Ureter (tissue), 1 donor: ENCODE measurements around the gene SORD. TPM values are rescaled to one million over a fixed set of nuclear protein-coding genes. Genes with fewer than 3 reads are reported as not detected.
"Not testable (repeated sequence)": the region's sequence is repeated elsewhere in the genome, so short reads cannot be mapped to it uniquely, and the experiment has no call there.

ENCODE experiments used
- DNase-seq: peaks from one replicate; pipeline ENCODE4 v3.0.0-alpha.2; 2020; ENCODE audit warnings: low spot score
- total RNA-seq: library from RNA; stranded (reverse); gene quantifications from one replicate; pipeline ENCODE4 v1.2.4, GENCODE V29; 2023
- donor health status: DM: yes; HTN: yes; CAD: no.

Gene SORD
- 43.1 TPM for total RNA-seq

DNA sequence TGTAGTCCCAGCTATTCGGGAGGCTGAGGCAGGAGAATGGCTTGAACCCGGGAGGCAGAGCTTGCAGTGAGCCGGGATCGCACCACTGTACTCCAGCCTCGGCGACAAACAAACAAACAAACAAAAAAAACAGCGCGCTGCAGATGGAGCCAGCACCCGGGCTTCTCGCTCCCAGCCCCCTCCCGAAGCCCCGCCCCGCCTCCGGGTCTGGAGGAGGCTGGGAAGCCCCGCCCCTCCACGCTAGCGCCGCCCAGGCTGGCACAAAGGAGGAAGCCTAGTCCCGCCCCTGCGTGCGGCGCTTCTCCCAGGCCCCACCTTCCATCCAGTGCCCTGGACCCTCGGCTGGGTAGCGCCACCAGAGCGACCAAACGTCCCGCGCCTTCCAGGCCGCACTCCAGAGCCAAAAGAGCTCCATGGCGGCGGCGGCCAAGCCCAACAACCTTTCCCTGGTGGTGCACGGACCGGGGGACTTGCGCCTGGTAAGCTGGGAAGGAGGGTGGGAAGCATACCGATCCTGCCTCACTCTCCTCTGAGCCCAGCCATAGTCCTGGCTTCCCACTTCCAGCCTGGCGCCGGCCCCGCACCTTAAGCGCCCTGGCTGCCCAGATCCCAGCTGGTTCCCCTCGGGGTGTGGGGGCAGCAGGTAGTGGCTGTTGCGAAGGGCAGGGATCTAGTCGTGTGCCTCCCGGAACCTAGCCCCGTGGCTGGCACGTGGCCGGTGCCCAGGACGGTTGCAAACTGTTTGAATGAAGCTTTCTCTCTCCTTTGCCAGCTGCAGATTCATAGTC is at the start of gene SORD:
SORD (plus strand) TSS at position 325 of the 788 bp plus-strand sequence; CDS start at position 414, 89 bp downstream.
- peak; percentile 93 for DNase-seq

DNA sequence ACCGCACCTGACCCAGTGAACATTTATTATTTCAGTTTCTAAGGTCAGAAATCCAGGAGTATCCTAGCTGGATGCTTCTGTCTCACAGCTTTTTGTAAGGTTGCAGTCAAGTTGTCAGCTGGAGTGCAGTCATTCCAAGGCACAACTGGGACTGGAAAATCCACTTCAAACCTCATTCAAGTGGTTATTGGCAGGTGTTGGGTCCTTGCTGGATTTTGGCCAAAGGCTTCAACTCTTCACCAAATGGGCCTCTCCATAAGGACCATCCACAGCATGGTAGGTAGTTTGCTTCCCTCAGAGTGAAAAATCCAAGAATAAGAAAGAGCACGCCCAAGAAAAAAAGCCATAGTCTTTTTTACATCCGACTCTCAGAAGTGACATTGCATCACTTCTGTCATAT is 46.8 kb upstream of the SORD start:
- DNase-seq: not testable (repeated sequence)

DNA sequence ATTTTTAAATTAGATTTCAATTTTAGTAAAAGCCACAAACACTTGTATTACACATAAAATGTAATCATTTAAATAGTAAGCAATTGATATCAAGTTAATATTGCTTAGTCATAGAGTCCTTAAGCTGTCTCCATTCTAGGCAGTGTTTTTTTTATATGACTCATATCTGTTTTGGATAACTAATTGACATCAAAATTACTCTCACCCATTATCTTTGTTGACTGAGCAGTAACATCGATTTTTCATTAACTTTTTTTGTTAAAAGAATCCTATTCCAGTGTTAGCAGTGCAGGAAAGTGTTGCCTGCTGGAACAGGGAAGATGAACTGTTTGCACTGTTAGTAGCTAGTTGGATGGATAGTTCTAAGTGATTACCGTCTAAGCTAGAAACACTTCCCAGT is 45.2 kb upstream of the SORD start:
- DNase-seq: not testable (repeated sequence)

DNA sequence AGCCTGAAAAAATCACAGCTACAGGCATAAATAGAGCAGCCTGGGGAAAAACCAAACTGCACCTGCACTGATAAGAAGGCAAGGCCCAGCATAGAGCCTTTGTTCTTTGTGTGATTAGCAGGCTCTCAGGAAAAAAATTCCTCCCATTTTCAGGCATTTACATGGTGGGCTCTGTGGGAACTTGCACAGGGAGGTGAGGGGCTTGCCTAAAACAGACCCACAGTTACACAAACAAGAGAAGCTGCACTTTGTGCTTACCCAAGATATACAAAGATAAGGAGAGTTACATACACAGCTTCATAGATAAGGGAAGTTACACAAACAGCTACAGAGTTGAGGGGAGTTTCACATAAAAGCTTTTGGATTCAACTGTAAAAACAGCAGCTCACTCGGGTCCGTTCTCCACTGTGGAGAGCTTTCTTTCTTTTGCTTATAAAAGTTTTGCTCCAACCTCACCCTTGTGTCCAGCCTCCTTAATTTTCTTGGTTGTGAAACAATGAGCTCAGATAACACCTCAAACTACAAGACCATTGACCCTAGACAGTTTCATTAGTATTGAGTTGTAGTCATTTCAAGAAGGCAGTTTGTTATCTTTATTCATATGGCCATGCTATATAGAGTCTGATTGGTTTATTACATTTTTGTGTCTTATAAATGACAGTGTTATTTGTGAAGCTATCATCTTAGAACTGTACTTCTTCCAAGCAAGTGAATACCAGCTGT is 43.2 kb upstream of the SORD start:
- DNase-seq: not testable (repeated sequence)

DNA sequence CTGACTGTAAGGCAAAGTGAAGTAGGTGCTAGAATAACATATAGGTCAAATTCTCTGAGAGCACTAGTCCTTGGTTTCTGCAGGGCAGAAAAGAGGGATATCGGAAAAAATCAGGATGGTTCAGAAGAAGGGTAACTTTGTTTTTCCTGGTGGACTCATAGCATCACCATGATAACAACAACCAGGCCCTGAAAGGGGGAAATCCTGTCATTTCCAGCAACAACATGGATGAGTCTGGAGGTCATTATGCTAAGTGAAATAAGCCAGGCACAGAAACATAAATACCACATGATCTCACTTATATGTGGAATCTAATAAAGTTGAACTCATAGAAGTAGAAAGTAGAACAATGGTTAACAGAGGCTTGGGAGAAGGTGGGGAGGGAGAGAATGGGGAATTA is 38.9 kb upstream of the SORD start:
- DNase-seq: not testable (repeated sequence)

DNA sequence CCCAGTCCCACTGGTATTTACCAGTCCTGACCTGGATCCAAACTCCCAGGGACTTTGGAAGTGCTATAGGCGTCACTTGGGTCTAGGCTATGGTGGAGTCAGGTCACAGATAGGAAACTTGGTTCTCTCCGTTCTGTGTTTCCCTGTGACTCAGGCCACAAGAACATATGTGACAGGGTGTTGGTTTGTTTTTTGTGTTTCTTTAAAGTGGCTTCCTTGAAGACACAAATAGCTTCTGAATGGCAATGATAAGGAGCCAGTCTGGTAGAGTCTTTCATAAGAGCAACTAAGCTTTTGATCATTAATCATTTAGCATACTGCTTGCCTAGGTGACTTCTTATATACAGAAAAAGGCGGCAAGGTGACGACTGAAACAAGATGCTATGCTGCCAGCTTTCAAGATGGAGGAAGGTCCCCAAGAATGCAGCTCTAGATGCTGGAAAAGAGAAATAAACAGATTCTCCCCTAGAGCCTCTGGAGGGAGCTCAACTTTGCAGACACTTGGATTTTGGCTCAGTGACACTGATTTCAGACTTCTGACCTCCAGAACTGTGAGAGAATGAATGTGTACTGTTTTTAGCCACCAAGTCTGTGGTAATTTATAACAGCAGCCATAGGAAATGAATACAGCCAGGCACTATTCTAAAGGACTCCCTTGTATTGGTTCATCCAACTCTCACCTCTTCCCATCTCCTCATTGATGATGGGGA is 36.5 kb upstream of the SORD start:
- DNase-seq: not testable (repeated sequence)

DNA sequence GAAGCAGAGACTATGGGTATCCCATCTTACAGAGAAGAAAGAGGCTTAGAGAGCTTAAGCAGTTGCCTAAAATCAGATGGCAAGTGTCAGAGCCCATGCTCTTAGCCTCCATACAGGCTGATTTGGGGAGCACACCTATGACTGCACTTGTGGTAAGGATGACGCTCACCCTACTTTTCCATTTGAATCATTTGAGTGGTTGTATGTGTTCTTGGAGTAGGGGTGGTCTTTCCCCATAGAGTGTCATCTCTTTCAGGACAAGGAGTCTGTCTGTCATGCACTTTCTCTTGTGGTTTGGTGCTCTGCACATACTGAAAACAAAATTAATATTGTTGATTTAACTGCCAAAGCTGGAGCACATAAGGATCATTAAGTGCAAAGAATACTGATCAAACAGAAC is 35.3 kb upstream of the SORD start:
- DNase-seq: not testable (repeated sequence)

DNA sequence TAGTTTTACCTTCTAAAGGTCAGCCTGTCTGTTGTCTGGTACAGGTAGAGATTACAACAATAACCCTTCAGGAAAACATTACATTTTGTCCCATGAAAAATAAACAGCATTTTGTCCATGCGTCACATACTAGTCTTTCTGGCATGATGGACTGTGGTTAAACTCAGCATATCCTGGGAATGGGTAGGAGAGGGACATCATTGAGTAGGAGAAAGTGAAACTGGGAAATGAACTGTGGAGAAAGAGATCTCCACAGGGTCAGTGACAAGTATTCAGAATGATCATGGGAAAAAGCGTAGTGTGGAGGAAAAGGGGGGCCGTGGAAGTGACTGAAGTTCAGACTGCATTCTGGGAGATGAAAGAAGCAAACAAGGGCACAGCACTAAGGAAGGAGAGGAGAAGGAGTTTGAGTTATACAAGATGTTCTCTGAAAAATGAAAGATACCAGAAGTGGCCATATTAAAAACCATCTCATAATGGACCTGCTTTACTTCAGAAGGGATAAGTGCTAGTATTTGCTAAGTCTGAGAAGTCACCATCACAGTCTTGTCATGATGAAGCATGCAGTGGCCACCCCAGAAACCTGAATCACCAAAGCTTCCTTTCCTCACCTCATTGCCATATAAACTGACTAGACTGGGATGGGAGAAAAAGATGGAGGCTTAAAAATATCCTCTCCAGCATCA is 34.7 kb upstream of the SORD start:
- DNase-seq: not testable (repeated sequence)

DNA sequence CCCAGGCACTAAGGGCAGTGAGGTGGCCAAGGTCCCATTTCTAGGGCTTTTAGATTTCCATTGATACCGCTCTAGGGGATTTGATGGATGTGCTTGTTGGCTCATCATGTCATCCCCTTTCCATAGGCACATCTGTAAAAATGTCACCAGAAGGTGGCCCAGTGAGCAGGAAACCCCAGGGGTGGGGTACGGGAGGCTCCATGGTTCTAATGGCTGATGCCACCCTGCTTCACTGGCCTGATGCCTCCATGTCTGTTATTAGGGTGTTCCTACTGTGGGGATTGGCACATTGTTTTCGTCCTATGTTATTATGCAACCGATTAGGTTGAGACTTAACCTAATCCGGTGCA is 34.1 kb upstream of the SORD start:
- DNase-seq: not testable (repeated sequence)

DNA sequence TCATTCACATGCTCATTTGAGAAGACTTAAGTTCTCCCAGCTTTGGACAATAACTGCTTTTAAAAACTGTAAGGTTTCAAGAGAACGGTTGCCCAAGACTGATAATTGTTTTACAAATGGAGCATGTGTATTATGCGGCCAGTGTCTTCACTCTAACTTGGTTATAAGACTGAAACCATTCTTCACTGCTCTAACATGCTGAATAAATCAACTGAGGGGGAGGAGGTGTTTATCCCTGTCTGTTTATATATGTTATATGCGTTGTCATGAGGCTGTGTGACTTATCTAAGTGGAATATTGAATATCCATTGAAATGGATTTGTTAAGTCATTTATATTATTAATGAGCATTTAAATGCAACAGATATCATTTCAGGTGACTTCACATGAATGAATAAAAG is 25.4 kb upstream of the SORD start:
- not testable (repeated sequence) for DNase-seq

DNA sequence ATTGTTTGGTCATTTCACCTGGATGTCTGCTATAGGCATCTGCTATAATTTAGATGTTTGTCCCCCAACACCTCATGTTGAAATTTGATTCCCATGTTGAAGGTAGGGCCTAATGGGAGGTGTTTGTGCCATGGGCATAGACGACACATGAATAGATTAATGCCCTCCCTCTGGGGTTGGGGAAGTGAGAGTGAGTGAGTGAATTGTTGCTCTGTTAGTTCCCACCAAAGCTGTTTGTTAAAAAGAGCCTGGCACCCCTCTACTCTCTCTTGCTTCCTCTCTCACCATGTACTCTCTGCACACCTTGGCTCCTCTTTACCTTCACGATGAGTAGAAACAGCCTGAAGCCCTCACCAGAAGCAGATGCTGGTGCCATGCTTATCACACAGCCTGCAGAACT is 23.9 kb upstream of the SORD start:
- no peak for DNase-seq

DNA sequence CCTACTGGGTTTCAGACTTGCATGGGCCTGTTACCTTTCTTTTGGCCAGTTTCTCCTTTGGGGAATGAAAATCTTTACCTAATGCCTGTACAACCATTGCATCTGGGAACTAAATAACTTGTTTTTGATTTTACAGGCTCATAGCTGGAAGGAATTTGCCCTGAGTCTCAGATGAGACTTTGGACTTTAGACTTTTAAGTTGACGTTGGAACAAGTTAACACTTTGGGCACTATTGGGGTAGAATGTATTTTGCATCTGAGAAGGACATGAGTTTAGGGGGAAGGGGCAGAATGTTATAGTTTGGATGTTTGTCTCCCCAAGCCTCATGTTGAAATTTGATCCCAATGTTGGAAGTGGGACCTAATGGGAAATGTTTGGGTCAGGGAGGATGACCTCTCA is 21.8 kb upstream of the SORD start:
- DNase-seq: not testable (repeated sequence)

DNA sequence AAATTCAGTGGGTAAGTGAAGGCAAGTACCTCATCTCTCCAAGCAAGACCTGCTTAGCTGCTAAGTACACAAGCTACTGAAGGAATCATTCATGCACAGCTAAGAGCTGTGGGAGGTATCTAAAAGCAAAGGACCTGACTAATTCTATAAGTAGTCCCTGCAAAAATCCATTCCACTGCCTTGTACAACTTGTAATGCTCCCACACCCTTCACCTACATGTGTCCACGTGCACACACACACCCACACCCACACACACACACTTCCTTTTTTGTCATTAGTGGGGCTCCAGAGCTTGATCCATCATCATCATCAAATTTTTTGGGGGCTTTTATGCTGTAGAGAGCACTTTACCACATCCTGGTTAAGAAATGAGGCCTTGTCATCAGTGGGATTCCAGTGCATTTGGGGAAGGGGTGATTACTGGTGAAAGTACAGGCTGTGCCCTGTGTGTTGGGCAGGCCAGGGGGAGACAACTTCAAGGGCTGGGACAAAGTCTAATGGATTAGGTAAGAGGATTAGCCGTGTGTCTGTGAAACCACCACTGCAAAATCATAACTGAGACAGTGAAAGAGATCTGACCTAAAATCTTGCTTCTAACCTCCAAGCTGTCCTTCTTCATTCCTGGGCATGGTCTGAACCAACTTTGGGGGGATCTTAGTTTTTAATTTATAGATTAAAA is 19.1 kb upstream of the SORD start:
- not testable (repeated sequence) for DNase-seq

DNA sequence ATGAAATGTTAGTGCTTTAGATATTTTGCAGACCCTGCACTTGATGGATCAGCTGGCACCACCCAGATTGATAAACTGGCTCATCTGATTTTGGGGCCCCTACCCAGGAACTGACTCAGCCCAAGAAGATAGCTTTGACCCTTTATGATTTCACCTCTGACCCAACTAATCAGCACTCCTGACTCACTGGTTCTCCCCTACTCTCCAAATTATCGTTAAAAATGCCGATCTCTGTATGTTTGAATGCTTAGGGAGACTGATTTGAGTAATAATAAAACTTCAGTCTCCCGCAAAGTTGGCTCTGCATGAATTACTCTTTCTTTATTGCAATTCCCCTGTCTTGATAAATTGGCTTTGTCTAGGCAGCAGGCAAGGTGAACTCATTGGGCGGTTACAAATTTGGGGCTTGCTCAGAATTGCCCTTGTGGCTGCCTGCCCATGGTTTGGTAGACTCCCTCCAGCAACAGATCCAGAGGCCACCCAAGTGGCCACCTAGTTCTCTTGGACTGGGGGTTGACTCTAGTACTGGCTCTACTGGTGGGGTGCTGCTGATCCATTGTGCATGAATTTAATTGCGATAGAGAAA is 18.3 kb upstream of the SORD start:
- not testable (repeated sequence) for DNase-seq

DNA sequence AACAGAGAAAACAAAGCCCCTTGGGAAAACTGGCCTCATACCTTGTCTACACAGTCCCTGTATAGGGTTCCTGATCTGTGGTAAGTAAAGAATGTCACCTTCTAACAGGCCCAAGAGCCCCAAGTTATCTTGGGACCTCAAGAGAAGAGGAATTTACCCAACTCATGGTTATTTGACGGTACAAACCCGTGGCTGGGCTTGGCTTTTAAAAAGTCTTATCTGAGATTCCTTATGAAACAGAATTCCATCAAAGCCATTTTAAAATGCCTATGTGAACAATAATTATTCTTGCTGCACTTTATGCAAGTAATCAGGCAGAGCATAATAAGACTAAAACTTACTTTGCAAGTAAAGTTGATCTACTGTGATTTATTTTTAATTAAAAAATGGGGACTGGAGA is 13.9 kb upstream of the SORD start:
- no peak for DNase-seq

DNA sequence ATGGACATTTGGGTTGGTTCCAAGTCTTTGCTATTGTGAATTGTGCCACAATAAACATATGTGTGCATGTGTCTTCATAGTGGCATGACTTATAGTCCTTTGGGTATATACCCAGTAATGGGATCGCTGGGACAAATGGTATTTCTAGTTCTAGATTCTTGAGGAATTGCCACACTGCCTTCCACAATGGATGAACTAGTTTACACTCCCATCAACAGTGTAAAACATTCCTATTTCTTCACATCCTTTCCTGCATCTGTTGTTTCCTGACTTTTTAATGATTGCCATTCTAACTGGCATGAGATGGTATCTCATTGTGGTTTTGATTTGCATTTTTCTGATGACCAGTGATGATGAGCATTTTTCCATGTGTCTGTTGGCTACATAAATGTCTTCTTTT is 7.9 kb upstream of the SORD start:
- DNase-seq: not testable (repeated sequence)

DNA sequence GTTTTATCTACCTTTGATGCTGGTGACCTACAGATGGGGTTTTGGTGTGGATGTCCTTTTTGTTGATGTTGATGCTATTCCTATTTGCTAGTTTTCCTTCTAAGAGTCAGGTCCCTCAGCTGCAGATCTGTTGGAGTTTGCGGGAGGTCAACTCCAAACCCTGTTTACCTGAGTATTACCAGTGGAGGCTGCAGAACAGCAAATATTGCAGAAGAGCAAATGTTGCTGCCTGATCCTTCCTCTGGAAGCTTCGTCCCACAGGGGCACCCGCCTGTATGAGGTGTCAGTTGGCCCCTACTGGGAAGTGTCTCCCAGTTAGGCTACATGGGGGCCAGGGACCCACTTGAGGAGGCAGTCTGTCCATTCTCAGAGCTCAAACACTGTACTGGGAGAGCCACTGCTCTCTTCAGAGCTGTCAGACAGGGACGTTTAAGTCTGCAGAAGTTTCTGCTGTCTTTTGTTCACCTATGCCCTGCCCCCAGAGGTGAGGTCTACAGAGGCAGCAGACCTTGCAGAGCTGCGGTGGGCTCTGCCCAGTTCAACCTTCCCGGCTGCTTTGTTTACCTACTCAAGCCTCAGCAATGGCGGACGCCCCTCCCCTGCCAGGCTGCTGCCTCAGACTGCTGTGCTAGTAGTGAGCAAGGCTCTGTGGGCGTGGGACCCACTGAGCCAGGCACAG is 2.6 kb upstream of the SORD start:
- not testable (repeated sequence) for DNase-seq

DNA sequence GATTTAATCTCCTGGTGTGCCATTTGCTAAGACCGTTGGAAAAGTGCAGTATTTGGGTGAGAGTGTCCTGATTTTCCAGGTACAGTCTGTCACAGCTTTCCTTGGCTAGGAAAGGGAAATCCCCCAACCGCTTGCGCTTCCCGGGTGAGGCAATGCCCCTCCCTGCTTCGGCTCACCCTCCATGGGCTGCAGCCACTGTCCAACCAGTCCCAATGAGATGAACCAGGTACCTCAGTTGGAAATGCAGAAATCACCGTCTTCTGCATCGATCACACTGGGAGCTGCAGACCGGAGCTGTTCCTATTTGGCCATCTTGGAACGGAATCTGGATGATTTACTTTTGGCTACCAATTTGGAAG is 2.1 kb upstream of the SORD start:
- DNase-seq: not testable (repeated sequence)

DNA sequence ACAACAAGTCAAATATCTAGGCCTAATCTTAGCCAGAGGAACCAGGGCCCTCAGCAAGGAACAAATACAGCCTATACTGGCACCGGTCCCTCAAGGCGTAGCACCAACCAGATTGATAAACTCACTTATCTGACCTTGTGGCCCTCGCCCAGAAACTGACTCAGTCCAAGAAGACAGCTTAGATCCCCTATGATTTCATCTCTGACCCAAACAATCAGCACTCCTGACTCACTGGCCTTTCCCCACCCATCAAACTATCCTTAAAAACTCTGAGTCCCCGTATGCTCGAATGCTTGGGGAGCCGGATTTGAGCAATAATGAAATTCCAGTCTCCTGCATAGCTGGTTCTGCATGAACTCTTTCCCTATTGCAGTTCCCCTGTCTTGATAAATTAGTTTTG is 1.6 kb upstream of the SORD start:
- DNase-seq: no peak

DNA sequence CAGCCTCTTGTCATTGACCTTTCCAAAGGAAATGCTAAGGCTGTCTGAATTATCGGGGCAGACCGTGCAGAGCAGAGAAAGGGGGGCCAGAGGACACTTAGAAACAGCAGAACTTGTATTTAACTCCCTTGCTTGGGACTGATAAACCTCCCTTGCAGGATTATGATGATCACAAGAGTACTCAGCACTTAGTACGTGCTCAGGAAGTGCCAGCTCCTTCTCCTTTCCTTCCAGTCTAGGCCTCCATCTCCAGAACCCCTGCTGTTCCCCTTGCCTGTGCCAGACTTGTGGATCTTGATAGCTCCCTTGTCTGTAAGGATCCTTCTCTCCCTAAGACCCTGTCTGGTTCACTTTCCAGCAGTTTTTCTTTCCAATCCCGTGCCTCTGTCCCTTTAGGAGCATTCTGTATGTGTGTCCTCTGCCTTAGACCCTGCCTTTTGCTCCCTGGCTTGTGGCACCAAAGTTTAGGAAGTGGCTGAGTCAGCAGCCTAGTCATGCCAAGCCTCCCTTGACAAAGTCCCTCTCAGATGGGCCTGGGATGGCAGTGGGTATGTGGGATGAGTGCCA is 747 bp downstream of the SORD start:
- no peak for DNase-seq
